H54 (cell line): ENCODE results near the gene LAMC1.
A peak's percentile ranks its signal among the peaks of the same experiment; 100 is the strongest.
"Not testable (repeated sequence)": the region's sequence is repeated elsewhere in the genome, so short reads cannot be mapped to it uniquely, and the experiment has no call there.

ENCODE experiments used
- DNase-seq: peaks from one replicate; pipeline ENCODE4 v3.0.0; 2011; ENCODE audit warnings: low spot score, mixed read lengths; ENCODE audit not compliant: insufficient read length
- FAIRE-seq: peaks from 3 replicates; lab custom pipeline; 2011; peaks lifted over from hg19 to GRCh38; lab: Jason Lieb, UNC
- POLR2A ChIP-seq: IDR thresholded peaks from 2 replicates; pipeline ENCODE4 v1.6.1; 2011; ENCODE audit warnings: low read depth, mild to moderate bottlenecking, low read length

LAMC1 gene

DNA sequence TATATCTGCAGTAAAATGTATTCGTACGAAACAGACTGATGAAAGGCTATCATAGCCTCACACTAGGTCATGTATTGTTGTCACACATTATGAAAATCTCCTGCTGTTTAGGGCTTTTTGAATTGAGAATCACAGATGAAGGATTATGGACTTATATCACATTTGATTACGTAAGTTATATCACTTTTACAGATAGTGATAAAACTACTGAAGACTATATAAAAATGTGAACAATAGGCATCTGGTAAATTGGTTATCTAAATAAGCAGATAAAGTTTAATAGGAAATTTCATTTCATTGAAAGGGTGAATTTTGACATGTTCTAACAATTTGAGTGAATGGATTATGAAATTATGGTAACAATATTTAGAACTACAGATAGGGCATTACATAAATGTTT, 20.0 kb downstream of the LAMC1 start:
- FAIRE-seq (no peak), DNase-seq (no peak)

DNA sequence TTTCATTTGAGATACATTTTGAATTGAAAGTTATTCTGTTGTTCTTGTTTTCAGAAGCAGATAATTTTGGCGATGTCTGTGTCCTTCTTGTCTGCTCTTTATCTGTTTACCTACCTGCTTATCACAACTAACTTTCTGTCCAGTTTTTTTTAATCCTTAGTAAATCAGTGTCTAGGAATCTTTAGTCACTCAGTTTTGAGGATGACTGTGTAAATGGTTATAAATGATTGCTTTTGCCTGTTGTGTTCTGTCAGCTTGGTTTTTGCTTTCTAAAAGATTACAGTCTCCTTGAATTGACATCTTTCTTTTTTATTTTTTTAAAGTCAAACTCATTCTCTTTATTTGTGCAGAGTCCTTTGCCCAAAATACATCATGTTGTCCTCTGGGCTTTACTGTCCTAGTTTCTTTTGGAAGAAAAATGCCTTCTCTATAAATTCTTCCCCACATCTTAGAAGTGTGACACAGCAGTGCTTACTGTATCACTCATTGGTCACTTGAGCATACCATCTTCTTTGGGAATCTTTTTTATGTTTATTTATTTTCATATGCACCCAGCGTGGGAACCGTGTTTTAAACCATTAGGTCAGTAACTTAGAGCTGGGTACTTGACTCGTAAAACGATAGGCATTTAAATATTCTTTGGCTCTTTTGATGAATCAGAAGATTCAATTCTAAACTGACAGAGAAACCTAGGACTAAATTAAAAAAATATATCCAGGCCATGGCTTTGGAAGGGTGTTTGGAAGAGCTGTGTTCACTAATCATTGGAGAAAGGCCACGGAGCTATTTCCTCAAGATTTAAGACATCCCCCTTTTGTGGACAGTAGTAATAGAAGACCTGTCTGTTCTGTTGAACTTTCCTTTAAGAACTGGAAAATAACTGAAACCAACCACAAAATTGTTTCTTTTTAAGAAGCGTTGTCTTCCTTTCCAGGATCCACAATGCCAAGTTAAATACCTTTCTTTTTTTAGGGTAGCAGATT, 20.9 kb downstream of the LAMC1 start:
- TF ChIP-seq POLR2A = no peak
- no peak for DNase-seq
- peak; percentile 72 for FAIRE-seq

More for the DNA sequence above, 20.0 kb downstream of the LAMC1 start:
- no peak for TF ChIP-seq POLR2A

- DNase-seq (no peak), FAIRE-seq (peak; percentile 23)
- TF ChIP-seq POLR2A = no peak
Measured at GRCh38 chr1:183044893-183045649, 21.9 kb downstream of the LAMC1 start.

DNA sequence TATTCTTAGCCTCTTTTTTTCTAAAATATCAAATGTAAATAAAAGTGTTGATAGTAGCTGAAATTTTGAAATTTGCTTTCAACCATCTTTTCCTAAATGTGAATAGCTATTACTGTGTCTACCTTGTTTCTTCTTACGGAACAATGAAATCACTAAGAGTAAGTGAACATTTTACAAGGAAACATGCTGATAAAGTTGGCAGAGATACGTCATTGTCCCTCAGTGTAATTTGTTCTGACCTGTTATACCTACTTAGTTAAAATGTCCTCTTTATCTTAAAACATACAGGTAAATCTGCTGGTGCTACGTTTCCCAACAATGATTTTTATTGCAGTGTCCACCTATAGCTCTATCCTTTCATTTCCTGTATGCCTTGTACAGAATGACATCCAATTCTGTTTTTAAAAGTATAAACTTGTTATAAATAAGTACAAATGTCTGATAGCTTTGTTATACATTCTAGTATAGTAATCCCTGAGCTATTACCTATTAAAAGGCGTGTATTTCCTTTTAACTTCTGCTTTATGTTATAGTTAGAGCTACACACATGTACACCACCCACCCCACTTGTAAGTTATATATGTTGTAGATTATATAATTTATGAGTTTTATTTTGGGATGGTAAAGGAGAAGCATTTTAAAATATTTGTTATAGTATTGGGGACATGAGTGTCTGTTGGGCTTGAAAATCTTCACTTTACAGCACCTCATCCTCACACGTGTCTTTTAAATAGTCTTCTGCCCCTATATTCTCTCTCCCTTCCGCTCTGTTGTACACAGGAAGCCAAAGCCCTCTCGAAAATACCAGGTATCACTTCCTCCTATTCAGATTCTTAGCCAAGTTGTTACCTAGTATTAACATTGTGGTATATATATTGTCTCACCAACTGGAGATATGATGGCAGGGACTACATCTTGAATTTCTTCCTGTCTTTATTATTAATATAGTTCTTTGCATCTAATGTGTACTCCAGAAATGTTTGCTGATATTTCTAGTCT, 25.2 kb downstream of the LAMC1 start:
- FAIRE-seq (no peak), DNase-seq (no peak)
- no peak for TF ChIP-seq POLR2A

- TF ChIP-seq POLR2A = no peak
- DNase-seq (no peak), FAIRE-seq (no peak)
Measured at GRCh38 chr1:183051546-183051945, 28.3 kb downstream of the LAMC1 start.

GRCh38 chr1:183052861-183053260, 29.6 kb downstream of the LAMC1 start:
- DNase-seq (no peak), FAIRE-seq (no peak)
- TF ChIP-seq POLR2A = no peak

- no peak for TF ChIP-seq POLR2A
- DNase-seq = no peak
- no peak for FAIRE-seq
Measured at GRCh38 chr1:183058851-183059502, 35.8 kb downstream of the LAMC1 start.

DNA sequence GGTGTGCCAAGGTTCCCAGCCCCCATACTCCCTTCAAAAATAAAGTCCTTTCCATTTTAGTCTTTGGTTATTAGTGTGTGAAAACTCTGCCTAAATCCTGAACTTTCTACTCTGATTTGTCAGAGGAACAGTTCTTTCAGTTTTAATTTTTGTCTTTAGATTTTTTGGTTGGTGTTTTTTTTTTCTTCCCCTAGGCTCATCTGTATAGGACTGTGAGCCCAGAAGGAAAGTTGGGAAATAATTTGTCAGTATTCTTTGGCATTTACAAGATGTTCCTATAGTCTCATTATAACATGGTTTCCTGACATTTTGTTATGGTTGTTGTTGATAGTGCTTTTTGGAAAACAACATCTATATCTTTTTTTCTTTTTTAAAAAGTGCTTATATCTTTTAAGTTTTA, 38.0 kb downstream of the LAMC1 start:
- FAIRE-seq = no peak
- TF ChIP-seq POLR2A = no peak
- DNase-seq = no peak

GRCh38 chr1:183063349-183063748, 40.1 kb downstream of the LAMC1 start:
- no peak for TF ChIP-seq POLR2A
- FAIRE-seq (no peak), DNase-seq (no peak)

- FAIRE-seq (no peak), DNase-seq (no peak)
- no peak for TF ChIP-seq POLR2A
Measured at GRCh38 chr1:183065168-183065706, 42.0 kb downstream of the LAMC1 start.

GRCh38 chr1:183066432-183066831, 43.2 kb downstream of the LAMC1 start:
- not testable (repeated sequence) for DNase-seq, FAIRE-seq

GRCh38 chr1:183069562-183070216, 46.5 kb downstream of the LAMC1 start:
- FAIRE-seq (no peak), DNase-seq (no peak)
- TF ChIP-seq POLR2A = no peak
